Measurements from ENCODE around the gene OMA1. TPM values are rescaled to one million over a fixed set of nuclear protein-coding genes. Genes with fewer than 3 reads are reported as not detected.

OMA1 gene
- total and polyA plus RNA-seq, 2 of the 4 experiments (the other 2 are of a cell fraction) = 5.9 to 6.4 TPM

DNA sequence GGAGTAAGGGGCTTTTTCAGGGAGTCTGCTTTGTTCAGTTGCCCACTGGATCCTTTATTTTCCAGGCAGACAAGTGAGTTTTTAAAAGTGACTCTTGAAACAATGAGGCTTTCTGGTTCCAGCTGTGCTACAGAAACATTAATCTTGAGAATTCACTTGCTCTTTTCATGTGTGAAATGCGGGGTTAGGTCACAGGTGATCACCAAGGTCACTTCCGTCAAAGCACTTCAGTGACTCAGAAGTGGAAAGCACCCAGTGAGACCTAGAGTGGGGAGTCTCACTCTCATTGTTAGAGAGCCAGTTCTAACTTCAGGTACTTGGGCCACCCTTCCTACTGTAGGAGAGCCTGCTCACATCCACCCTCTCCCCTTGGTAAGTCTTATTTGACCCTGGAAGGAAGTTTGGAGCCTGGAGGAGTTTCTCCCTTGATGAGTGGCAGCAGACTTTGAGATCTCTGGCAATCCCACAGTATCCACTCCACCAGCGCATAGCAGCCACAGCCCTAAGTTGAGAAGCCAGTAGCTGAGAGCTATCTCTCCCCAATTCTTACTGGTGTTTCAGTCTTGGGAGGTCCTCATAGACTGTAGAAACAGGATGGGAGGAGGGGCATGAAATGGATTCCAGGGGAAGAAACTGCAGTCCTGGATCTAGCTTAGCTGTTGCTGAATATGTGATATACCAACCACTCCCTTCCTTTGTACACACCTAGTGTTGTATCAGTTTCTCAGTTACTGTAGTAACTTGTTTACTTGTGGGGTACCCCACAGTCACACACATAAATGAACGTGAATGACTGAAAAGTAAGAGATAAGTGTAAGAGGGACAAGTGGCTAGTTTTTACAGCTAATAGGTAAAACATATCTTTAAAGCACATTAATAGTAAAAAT lies 27.4 kb upstream of the OMA1 start:
- BruUV-seq (replicated peaks) = no TSS peak
- Histone ChIP-seq H4K20me1 (ENCODE audit: insufficient read depth, low read length) (no peaks in the 10 kb centered on the region), H4K5ac (ENCODE audit: low read depth, low read length) (no peak overlapping the region), H2AK5ac (ENCODE audit: low read depth, low read length) (no peak overlapping the region), H2BK120ac (ENCODE audit: low read depth, low read length) (no peak overlapping the region), H3K9ac (ENCODE audit: low read depth, low read length) (no peak overlapping the region), H3K23ac (ENCODE audit: low read depth, low read length) (no peak overlapping the region), H4K8ac (ENCODE audit: low read depth in 2 of 2, low read length in 2 of 2) (no peak overlapping the region), H3K14ac (replicated peaks; ENCODE audit: low read depth, low read length) (no peak overlapping the region), H3K27me3 (ENCODE audit: control insufficient read depth, insufficient read depth, low read length) (peaks cover 74% of the 10 kb centered on the region), H2AK9ac (replicated peaks; ENCODE audit: low read depth, low read length, poor library complexity) (no peak overlapping the region), H3K4me2 (ENCODE audit: low read depth, low read length) (no peak overlapping the region), H2BK20ac (ENCODE audit: low read depth, low read length) (no peak overlapping the region), H3K9me1 (ENCODE audit: insufficient read depth, low read length) (no peaks in the 10 kb centered on the region), H3K18ac (ENCODE audit: low read depth, low read length) (no peak overlapping the region), H3K4me1 (ENCODE audit: control insufficient read depth, insufficient read depth, low read length) (no peaks in the 10 kb centered on the region; the same call in 1 of the 2 replicates), H3K4me3 (ENCODE audit: insufficient read depth, low read depth, low read length) (no peak overlapping the region), H3K9me3 (ENCODE audit: control insufficient read depth, insufficient read depth, low read length) (peaks cover 15% of the 10 kb centered on the region), H4K91ac (ENCODE audit: insufficient read depth, low read depth, low read length) (no peak overlapping the region), H2AFZ (replicated peaks; ENCODE audit: low read length, poor library complexity) (no peak overlapping the region), H3K36me3 (ENCODE audit: control insufficient read depth, insufficient read depth, low read length) (no peaks in the 10 kb centered on the region), H3K56ac (ENCODE audit: extremely low read depth, insufficient read depth, low read length) (no peak overlapping the region), H2BK5ac (ENCODE audit: low read depth, low read length, poor library complexity, severe bottlenecking) (no peak overlapping the region), H3K27ac (ENCODE audit: insufficient read depth, low read length) (no peak overlapping the region), H3K4ac (ENCODE audit: low read depth, low read length) (no peak overlapping the region), H3K79me1 (ENCODE audit: low read depth in 1 of 2, low read length in 2 of 2) (no peaks in the 10 kb centered on the region), H2BK15ac (ENCODE audit: low read depth, low read length) (no peak overlapping the region)
- intact Hi-C loops (cut with micrococcal nuclease) = no loop called here
- TF ChIP-seq NFE2L2 (IDR thresholded peaks at IDR 0.05; ENCODE audit: low read depth, low read length) (no peak), FOS (IDR thresholded peaks at IDR 0.05; ENCODE audit: low read depth, low read length) (no peak), MAFK (IDR thresholded peaks at IDR 0.05; ENCODE audit: low read depth, low read length) (no peak), CHD1 (IDR thresholded peaks at IDR 0.05; ENCODE audit: low read depth, low read length) (no peak), BHLHE40 (IDR thresholded peaks at IDR 0.05; ENCODE audit: low read depth, low read length) (no peak), SMC3 (IDR thresholded peaks at IDR 0.05; ENCODE audit: low read depth, low read length) (no peak)
- TF ChIP-seq, protein P1, sequence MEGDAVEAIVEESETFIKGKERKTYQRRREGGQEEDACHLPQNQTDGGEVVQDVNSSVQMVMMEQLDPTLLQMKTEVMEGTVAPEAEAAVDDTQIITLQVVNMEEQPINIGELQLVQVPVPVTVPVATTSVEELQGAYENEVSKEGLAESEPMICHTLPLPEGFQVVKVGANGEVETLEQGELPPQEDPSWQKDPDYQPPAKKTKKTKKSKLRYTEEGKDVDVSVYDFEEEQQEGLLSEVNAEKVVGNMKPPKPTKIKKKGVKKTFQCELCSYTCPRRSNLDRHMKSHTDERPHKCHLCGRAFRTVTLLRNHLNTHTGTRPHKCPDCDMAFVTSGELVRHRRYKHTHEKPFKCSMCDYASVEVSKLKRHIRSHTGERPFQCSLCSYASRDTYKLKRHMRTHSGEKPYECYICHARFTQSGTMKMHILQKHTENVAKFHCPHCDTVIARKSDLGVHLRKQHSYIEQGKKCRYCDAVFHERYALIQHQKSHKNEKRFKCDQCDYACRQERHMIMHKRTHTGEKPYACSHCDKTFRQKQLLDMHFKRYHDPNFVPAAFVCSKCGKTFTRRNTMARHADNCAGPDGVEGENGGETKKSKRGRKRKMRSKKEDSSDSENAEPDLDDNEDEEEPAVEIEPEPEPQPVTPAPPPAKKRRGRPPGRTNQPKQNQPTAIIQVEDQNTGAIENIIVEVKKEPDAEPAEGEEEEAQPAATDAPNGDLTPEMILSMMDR (conservative IDR thresholded peaks at IDR 0.05; ENCODE audit: low read depth, low read length) = no peak
- dilution Hi-C loops (cut with HindIII; ENCODE audit: low sequenced_read_pairs, unreplicated experiment) = no loop called here
- in situ Hi-C loops (cut with MboI; ENCODE audit: low sequenced_read_pairs) = no loop called here
- DNase-seq = no peak
- no peak for ATAC-seq (ENCODE audit: low read depth)
- POLR2A ChIA-PET (ENCODE audit: unreplicated experiment) = no interaction called here
- CTCF ChIA-PET = no interaction called here
- no CpG with 5 or more reads among the region's 4 CpGs for WGBS, 2 experiments (ENCODE audit: extremely low coverage in 2 of 2, insufficient read length in 1 of 2)

Measured in IMR-90 (cell line).